GM12875 (cell line): ENCODE measurements around the gene ASF1B.

Experiments used
- H3K4me3 ChIP-seq: one replicate; pipeline ENCODE4 v1.5.1; 2011; ENCODE audit warnings: low read depth, low read length, control low read depth
- CTCF ChIP-seq: IDR thresholded peaks from 2 replicates; pipeline ENCODE4 v1.5.1; 2011; ENCODE audit warnings: low read depth, mild to moderate bottlenecking, control low read depth, inconsistent platforms, low read length, moderate library complexity, borderline replicate concordance; ENCODE audit not compliant: insufficient read depth

Gene ASF1B

DNA sequence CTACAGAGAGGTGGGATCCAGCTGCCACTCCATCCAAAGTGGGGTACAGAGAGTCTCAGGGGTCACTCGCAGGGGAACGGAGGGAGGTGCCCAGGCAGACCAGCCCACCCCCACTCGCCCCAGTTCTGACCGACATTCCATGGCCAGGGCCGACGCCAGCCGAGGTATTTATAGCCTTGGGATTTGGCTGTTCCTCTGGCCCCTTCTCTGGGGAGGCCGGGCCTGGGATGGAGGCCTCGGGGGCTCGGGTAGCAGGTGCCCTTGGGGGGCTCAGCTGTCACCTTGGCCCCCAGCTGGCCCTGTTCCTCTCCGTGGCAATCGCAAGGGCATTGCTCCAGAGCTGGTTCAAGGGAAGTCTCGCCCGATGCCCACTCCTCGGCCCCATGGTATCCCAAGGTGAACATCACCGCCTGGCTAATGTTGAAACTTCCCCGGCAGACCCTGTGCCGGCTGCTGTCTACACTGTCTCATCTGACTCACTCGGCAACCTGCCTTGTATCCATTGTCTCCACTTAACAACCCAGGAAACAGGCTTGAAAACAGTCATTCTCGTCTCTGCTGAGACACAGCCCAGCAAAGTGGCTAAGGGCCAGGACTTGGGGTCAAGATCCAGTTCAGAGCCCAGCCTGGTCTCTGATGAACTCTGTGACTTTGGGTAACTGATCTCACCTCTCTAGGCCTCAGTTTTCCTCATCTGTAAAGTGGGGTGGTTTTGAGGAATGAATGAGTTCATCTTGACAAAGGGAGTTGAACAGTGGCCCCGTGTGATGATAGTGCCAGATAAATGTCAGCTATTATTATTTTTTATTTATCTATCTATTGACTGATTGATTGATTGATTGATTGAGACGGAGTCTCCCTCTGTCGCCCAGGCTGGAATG, 28.6 kb downstream of the ASF1B start:
- no peak overlapping the region for H3K4me3 ChIP-seq
- no peak for TF ChIP-seq CTCF

DNA sequence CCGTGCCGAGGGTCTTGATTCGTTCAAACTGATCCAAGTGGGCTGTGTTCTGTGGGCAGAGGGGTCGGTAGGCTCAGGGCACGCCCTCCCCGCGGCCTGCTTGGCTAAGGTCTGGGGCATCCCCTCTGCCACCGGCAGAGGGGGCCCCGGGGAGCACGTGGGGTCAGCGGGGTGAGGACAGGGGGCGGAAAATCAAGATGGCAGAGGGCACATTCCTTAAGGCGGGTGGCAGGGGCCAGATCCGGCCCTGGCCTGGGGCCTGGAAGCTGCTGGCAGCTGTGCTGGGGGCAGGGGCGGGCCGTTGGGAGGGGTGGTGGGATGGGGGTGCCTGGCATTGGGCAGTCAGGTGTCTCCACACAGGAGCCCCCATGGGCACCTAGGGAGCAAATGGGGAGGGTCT, 29.5 kb downstream of the ASF1B start:
- TF ChIP-seq CTCF = no peak
- no peak overlapping the region for H3K4me3 ChIP-seq

- no peak for TF ChIP-seq CTCF
- no peak overlapping the region for H3K4me3 ChIP-seq
Measured at GRCh38 chr19:14105680-14106079, 30.7 kb downstream of the ASF1B start.

GRCh38 chr19:14103310-14103709, 33.1 kb downstream of the ASF1B start:
- no peak for TF ChIP-seq CTCF
- no peak overlapping the region for H3K4me3 ChIP-seq

DNA sequence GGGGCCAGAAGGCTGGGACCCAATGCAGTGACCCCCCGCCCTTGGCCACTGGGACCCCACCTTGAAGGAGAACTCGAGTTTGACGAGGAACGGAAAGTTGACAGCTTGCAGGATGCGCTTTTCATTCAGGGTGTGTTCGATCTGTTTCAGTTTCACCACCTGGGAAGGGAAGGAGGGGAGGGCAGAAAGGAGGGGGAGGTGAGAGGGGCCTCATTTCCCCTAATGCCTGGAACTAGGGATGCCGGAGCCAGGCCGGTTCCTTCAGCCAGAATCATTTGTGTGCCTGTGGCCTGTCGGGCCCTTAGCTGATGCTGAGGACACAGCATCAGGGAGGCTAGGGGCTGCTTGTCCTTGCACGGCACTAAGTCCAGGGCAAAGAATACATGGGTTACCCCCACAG, 33.6 kb downstream of the ASF1B start:
- H3K4me3 ChIP-seq = no peak overlapping the region
- no peak for TF ChIP-seq CTCF

DNA sequence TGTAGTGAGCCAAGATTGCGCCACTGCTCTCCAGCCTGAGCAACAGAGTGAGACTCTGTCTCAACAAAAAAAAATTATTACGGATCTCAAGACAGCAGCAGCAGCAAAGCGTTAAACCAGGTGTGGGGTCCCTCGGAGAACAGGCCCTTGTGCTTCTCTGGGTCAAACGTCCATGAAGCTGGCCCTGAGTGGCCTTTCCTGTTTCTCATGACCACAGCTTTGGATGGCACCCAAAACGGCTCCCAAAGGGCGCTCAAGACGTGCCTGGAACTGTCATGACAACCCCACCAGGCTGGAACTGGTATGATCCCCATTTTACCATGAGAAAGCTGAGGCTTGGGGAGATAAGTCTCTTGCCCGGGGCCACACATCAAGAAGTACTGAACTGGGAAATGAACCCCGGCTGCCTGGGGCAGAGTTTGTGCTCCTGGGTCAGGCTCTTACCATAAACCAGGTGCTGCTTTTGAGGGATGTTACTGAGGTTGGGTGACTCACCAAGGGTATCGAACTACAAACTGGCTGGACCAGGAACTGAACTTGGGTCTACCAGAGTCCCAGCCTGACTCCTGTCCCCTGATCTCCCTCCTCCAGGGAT, 34.2 kb downstream of the ASF1B start:
- H3K4me3 ChIP-seq = no peak overlapping the region
- no peak for TF ChIP-seq CTCF
